ENCODE data around the gene CORIN.

The CORIN gene

DNA sequence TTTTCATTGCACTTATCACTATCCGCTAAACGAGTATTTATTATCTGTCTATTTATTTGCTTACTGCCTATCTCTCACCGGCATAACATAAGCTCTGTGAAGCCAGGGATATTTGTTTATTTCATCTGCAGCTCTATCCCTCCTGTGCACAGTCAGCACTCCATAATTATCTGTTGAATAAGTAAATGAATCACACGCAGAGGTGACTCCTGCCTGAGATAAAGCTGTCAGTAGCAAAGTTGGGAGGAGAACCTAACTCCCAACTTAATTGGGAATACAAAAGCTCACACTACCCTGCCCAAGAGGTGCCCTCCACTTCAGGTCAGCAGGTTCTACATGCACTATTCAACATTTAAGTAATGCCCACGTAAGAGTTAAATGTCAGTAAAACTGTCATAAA, 85.7 kb downstream of the CORIN start:
- Histone ChIP-seq H2AFZ (ENCODE audit: low read depth, low read length) (no peak overlapping the region), H2BK120ac (ENCODE audit: low read depth, low read length) (no peak overlapping the region), H4K91ac (ENCODE audit: low read length) (no peak overlapping the region), H2BK15ac (ENCODE audit: low read depth, poor library complexity, severe bottlenecking) (no peak overlapping the region), H3K4me3 (ENCODE audit: insufficient read depth in 1 of 2, low read depth in 1 of 2, low read length in 2 of 2) (no peak overlapping the region), H3K9me3 (ENCODE audit: control insufficient read depth, low read length) (peaks cover 9% of the 10 kb centered on the region), H3K4me1 (ENCODE audit: control insufficient read depth, insufficient read depth, low read depth, low read length) (no peaks in the 10 kb centered on the region), H3K9ac (ENCODE audit: low read length) (no peak overlapping the region), H3K18ac (ENCODE audit: low read depth in 1 of 2, low read length in 2 of 2) (no peak overlapping the region), H4K8ac (ENCODE audit: low read length) (no peak overlapping the region), H2BK12ac (ENCODE audit: low read length in 2 of 2) (no peak overlapping the region), H3K14ac (ENCODE audit: low read length in 2 of 2) (no peak overlapping the region), H3K79me1 (replicated peaks; ENCODE audit: low read length, poor library complexity, severe bottlenecking) (no peaks in the 10 kb centered on the region), H3K27ac (ENCODE audit: low read length, poor library complexity, severe bottlenecking) (no peak overlapping the region), H2AK5ac (ENCODE audit: low read length, severe bottlenecking) (no peak overlapping the region), H3K23ac (ENCODE audit: low read length in 2 of 2) (no peak overlapping the region), H2BK5ac (ENCODE audit: low read depth, low read length, poor library complexity, severe bottlenecking) (no peak overlapping the region), H3K4me2 (ENCODE audit: low read length, poor library complexity, severe bottlenecking) (no peak overlapping the region), H3K4ac (ENCODE audit: low read depth in 1 of 2, low read length in 2 of 2) (no peak overlapping the region), H3K36me3 (ENCODE audit: control insufficient read depth in 1 of 2, insufficient read depth in 2 of 2, low read depth in 1 of 2, low read length in 2 of 2) (no peaks in the 10 kb centered on the region), H3K27me3 (ENCODE audit: control insufficient read depth in 1 of 2, insufficient read depth in 1 of 2, low read length in 2 of 2) (peaks cover 0 to 3% of the 10 kb centered on the region in 2 experiments)
- 89% methylated on average over 5 of the region's 5 CpGs for WGBS
- DNase-seq: no peak

DNA sequence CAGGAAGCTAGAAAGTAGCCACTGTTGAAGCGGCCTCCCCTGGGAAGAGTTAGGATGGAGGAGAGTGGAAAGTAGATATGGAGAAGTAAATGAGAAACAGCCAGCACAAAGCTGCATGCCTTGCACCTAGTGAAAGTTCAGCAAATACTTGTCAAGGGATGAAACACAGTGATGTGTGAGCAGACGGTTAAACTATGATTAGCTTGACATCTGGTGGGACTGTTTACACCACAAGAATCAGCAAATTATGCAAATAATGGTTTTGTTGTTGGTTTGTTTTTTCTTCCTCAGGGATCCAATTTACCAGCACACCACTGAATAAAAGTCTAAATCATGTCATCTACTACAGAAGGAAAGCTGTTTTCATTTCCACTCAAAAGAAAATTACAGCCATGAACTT, 87.1 kb downstream of the CORIN start:
- H3K36me3 ChIP-seq (ENCODE audit: control insufficient read depth in 1 of 2, insufficient read depth in 2 of 2, low read depth in 1 of 2, low read length in 2 of 2): no peaks in the 10 kb centered on the region
- no peak overlapping the region for H2BK5ac ChIP-seq (ENCODE audit: low read depth, low read length, poor library complexity, severe bottlenecking)
- no peak overlapping the region for H3K9ac ChIP-seq (ENCODE audit: low read length)
- peaks cover 0 to 3% of the 10 kb centered on the region in 2 experiments for H3K27me3 ChIP-seq (ENCODE audit: control insufficient read depth in 1 of 2, insufficient read depth in 1 of 2, low read length in 2 of 2)
- DNase-seq: no peak
- H3K18ac ChIP-seq (ENCODE audit: low read depth in 1 of 2, low read length in 2 of 2): no peak overlapping the region
- H3K14ac ChIP-seq (ENCODE audit: low read length in 2 of 2): no peak overlapping the region
- no peak overlapping the region for H3K4ac ChIP-seq (ENCODE audit: low read depth in 1 of 2, low read length in 2 of 2)
- no peak overlapping the region for H2AFZ ChIP-seq (ENCODE audit: low read depth, low read length)
- H3K4me1 ChIP-seq (ENCODE audit: control insufficient read depth, insufficient read depth, low read depth, low read length): no peaks in the 10 kb centered on the region
- no peak overlapping the region for H3K23ac ChIP-seq (ENCODE audit: low read length in 2 of 2)
- H3K79me1 ChIP-seq (replicated peaks; ENCODE audit: low read length, poor library complexity, severe bottlenecking): no peaks in the 10 kb centered on the region
- WGBS: 88% methylated on average over 2 of the region's 2 CpGs
- H3K27ac ChIP-seq (ENCODE audit: low read length, poor library complexity, severe bottlenecking): no peak overlapping the region
- no peak overlapping the region for H3K4me2 ChIP-seq (ENCODE audit: low read length, poor library complexity, severe bottlenecking)
- H2BK120ac ChIP-seq (ENCODE audit: low read depth, low read length): no peak overlapping the region
- H2BK12ac ChIP-seq (ENCODE audit: low read length in 2 of 2): no peak overlapping the region
- no peak overlapping the region for H4K91ac ChIP-seq (ENCODE audit: low read length)
- H2AK5ac ChIP-seq (ENCODE audit: low read length, severe bottlenecking): no peak overlapping the region
- peaks cover 9% of the 10 kb centered on the region for H3K9me3 ChIP-seq (ENCODE audit: control insufficient read depth, low read length)
- H4K8ac ChIP-seq (ENCODE audit: low read length): no peak overlapping the region
- no peak overlapping the region for H2BK15ac ChIP-seq (ENCODE audit: low read depth, poor library complexity, severe bottlenecking)
- no peak overlapping the region for H3K4me3 ChIP-seq (ENCODE audit: insufficient read depth in 1 of 2, low read depth in 1 of 2, low read length in 2 of 2)

DNA sequence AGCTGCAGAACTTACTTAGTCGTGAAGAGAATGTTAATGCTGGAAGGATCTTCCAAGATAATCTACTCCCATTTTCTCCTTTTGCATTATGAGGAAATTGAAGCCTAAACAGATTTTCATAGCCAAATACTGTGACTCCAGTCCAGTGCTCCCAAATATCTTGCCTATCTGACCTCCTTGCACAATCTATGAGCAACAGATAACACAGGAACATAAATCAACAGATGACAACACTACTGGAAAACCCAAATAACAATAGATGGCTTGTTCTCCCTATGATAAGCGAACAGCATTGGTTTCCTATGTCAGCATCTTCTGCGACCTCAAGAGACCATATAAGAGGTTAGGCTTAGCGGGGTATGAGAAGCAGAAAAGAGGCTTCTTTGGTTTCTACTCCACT, 88.0 kb downstream of the CORIN start:
- H2BK12ac ChIP-seq (ENCODE audit: low read length in 2 of 2): no peak overlapping the region
- no peak overlapping the region for H2BK120ac ChIP-seq (ENCODE audit: low read depth, low read length)
- H3K79me1 ChIP-seq (replicated peaks; ENCODE audit: low read length, poor library complexity, severe bottlenecking): no peaks in the 10 kb centered on the region
- 78% methylated on average over 4 of the region's 4 CpGs for WGBS
- no peak overlapping the region for H3K27ac ChIP-seq (ENCODE audit: low read length, poor library complexity, severe bottlenecking)
- no peak overlapping the region for H3K4me2 ChIP-seq (ENCODE audit: low read length, poor library complexity, severe bottlenecking)
- H3K36me3 ChIP-seq (ENCODE audit: control insufficient read depth in 1 of 2, insufficient read depth in 2 of 2, low read depth in 1 of 2, low read length in 2 of 2): no peaks in the 10 kb centered on the region
- H3K4me3 ChIP-seq (ENCODE audit: insufficient read depth in 1 of 2, low read depth in 1 of 2, low read length in 2 of 2): no peak overlapping the region
- H2BK5ac ChIP-seq (ENCODE audit: low read depth, low read length, poor library complexity, severe bottlenecking): no peak overlapping the region
- H3K27me3 ChIP-seq (ENCODE audit: control insufficient read depth in 1 of 2, insufficient read depth in 1 of 2, low read length in 2 of 2): peaks cover 0 to 3% of the 10 kb centered on the region in 2 experiments
- H3K14ac ChIP-seq (ENCODE audit: low read length in 2 of 2): no peak overlapping the region
- no peak overlapping the region for H2AFZ ChIP-seq (ENCODE audit: low read depth, low read length)
- H2BK15ac ChIP-seq (ENCODE audit: low read depth, poor library complexity, severe bottlenecking): no peak overlapping the region
- H2AK5ac ChIP-seq (ENCODE audit: low read length, severe bottlenecking): no peak overlapping the region
- no peak overlapping the region for H3K9ac ChIP-seq (ENCODE audit: low read length)
- no peak overlapping the region for H4K91ac ChIP-seq (ENCODE audit: low read length)
- H4K8ac ChIP-seq (ENCODE audit: low read length): no peak overlapping the region
- peak; percentile 17 for DNase-seq
- peaks cover 9% of the 10 kb centered on the region for H3K9me3 ChIP-seq (ENCODE audit: control insufficient read depth, low read length)
- H3K23ac ChIP-seq (ENCODE audit: low read length in 2 of 2): no peak overlapping the region
- H3K4me1 ChIP-seq (ENCODE audit: control insufficient read depth, insufficient read depth, low read depth, low read length): no peaks in the 10 kb centered on the region
- no peak overlapping the region for H3K18ac ChIP-seq (ENCODE audit: low read depth in 1 of 2, low read length in 2 of 2)
- no peak overlapping the region for H3K4ac ChIP-seq (ENCODE audit: low read depth in 1 of 2, low read length in 2 of 2)

DNA sequence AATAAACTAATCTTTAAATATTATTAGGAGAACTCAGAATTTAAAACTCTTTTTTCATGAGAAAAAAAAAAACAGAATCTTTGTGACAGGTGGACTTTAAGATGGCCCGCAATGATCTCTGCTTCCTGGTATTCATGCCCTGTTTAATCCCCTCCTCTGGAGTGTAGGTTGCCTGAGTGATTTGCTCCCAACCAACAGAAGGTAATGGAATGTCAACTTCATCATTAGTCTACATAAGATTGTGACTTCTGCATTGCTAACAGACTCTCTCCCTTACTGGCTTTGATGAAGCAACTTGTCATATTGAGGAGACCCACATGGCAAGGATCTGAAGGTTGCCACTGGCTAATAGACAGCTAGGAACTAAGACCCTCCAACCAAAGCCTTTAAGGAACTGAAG, 88.8 kb downstream of the CORIN start:
- peaks cover 0 to 3% of the 10 kb centered on the region in 2 experiments for H3K27me3 ChIP-seq (ENCODE audit: control insufficient read depth in 1 of 2, insufficient read depth in 1 of 2, low read length in 2 of 2)
- H3K4me3 ChIP-seq (ENCODE audit: insufficient read depth in 1 of 2, low read depth in 1 of 2, low read length in 2 of 2): no peak overlapping the region
- no peak overlapping the region for H2BK5ac ChIP-seq (ENCODE audit: low read depth, low read length, poor library complexity, severe bottlenecking)
- no peak overlapping the region for H2AFZ ChIP-seq (ENCODE audit: low read depth, low read length)
- H2BK120ac ChIP-seq (ENCODE audit: low read depth, low read length): no peak overlapping the region
- no peak overlapping the region for H4K91ac ChIP-seq (ENCODE audit: low read length)
- H3K4ac ChIP-seq (ENCODE audit: low read depth in 1 of 2, low read length in 2 of 2): no peak overlapping the region
- DNase-seq: no peak
- H3K27ac ChIP-seq (ENCODE audit: low read length, poor library complexity, severe bottlenecking): no peak overlapping the region
- H4K8ac ChIP-seq (ENCODE audit: low read length): no peak overlapping the region
- H3K9ac ChIP-seq (ENCODE audit: low read length): no peak overlapping the region
- H3K18ac ChIP-seq (ENCODE audit: low read depth in 1 of 2, low read length in 2 of 2): peak overlapping the region in 1 of 2 experiments; percentile 21
- no peaks in the 10 kb centered on the region for H3K79me1 ChIP-seq (replicated peaks; ENCODE audit: low read length, poor library complexity, severe bottlenecking)
- H3K36me3 ChIP-seq (ENCODE audit: control insufficient read depth in 1 of 2, insufficient read depth in 2 of 2, low read depth in 1 of 2, low read length in 2 of 2): no peaks in the 10 kb centered on the region
- H3K9me3 ChIP-seq (ENCODE audit: control insufficient read depth, low read length): peaks cover 8% of the 10 kb centered on the region
- no peak overlapping the region for H3K23ac ChIP-seq (ENCODE audit: low read length in 2 of 2)
- H3K4me2 ChIP-seq (ENCODE audit: low read length, poor library complexity, severe bottlenecking): no peak overlapping the region
- WGBS: 89% methylated on average over 1 of the region's 1 CpG
- H2BK15ac ChIP-seq (ENCODE audit: low read depth, poor library complexity, severe bottlenecking): no peak overlapping the region
- no peak overlapping the region for H2BK12ac ChIP-seq (ENCODE audit: low read length in 2 of 2)
- H3K14ac ChIP-seq (ENCODE audit: low read length in 2 of 2): no peak overlapping the region
- H3K4me1 ChIP-seq (ENCODE audit: control insufficient read depth, insufficient read depth, low read depth, low read length): no peaks in the 10 kb centered on the region
- H2AK5ac ChIP-seq (ENCODE audit: low read length, severe bottlenecking): no peak overlapping the region
